Measurements from ENCODE around the gene RRN3.
"Not testable (repeated sequence)": the region's sequence is repeated elsewhere in the genome, so short reads cannot be mapped to it uniquely, and the experiment has no call there.

RRN3 gene

DNA sequence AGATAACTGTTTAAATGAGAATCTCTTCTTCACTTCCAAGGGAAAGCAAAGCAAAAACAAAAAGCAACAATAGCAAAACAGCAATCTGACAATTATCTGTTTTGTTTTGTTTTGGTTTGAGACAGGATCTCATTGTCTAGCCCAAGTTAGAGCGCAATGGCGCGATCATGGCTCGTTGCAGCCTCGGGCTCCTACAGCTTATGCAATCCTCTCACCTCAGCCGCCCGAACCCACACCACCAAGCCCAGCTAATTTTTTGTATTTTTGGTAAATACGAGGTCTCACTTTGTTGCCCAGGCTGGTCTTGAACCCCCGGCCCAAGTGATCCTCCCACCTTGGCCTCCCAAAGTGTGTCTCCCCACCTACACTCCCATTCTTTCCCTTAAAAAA lies 2.5 kb upstream of the RRN3 start:
- DNase-seq: not testable (repeated sequence)

DNA sequence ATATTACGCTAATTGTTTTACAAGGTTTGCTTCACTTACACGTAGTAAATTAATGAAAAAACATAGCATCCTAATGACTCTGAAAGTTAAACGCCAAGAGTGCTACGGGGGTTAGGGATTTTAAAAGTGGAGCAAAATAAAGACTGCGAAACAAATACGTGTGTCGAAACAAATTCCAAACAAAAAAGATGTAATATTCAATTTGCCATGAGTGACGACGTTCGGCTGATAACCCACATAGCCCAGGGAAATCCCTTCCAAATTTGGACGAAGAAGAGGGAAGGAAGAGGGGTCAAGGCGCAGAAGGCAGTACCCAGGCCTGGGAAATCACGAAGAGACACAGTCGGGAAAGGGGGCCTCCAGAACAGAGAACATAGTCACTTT lies 509 bp downstream of the RRN3 start:
- not testable (repeated sequence) for DNase-seq

DNA sequence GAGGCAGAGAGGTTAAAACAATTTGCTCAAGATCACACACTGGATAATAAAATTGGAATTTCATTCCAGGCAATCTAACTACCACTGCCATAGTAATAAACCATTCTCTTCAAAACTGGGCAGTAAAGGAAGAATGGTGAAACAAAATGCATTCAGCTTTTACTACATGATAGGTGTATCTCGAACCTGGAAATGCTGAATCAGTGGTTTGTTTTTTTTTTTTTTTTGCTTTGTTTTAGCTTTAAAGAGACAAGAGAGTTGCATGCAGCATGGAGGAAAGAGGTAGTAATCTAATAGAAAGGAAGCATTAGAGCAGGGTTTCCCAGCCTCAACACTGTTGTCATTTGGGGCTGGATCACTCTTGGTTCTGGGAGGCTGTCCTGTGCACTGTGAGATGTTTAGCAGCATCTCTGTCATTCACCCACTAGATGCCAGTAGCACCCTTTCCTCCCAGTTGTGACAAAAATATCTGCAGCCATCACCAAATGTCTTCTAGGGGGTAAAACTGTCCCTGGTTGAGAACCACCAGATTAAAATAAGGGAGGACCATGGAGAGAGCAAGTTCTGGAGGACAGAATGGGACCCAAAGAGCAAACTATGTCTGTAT lies 3.3 kb downstream of the RRN3 start:
- DNase-seq: not testable (repeated sequence)

DNA sequence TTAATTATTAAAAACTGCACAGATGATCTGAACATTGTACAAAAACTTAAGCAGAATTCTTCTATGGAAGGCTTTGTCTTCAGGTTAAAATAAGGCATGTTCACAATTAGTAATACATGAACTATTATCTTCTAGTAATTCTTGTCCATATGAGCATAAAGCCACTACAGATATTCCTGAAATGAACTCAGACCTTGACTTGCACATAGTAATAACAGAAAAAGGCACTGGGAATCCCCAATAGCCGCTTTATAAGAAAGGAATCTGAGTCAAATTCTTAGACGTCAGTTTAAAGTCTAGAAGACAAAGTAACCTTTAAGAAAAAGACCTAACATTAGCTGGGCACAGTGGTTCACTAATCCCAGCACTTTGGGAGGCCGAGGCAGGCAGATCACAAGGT lies 11.3 kb downstream of the RRN3 start:
- not testable (repeated sequence) for DNase-seq

DNA sequence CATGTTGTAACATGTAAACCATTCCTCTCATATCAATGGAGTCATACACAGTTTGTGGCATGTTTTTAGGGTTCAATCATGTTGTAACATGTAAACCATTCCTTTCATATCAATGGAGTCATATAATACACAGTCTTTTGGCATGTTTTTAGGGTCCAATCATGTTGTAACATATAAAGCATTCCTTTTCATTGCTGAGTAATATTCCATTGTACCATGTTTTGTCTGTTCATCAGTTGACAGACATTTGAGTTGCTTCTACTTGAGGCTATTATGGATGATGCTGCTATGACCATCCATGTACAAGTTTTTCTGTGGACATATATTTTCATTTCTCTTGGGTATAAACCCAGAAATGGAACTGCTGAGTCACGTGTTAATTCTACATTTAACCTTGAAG lies 13.2 kb downstream of the RRN3 start:
- DNase-seq: not testable (repeated sequence)

DNA sequence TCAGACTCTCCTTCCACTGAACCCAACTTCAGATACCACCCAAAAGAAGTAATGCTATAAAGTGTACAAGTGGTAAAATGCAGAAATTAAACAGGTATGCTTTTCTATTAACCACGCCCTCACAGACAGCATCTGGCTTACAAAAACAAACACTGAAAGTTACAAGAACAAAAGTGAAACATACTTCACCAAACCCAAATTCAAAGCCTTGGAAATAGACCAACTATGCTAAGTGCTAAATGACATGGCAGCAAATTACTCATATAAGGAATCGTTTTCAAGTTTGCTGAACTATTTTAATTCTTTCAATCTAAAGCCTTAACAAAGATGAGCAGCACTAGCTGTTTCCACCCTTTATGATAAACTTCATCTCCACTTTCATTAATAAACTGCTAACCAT lies 17.9 kb downstream of the RRN3 start:
- not testable (repeated sequence) for DNase-seq

DNA sequence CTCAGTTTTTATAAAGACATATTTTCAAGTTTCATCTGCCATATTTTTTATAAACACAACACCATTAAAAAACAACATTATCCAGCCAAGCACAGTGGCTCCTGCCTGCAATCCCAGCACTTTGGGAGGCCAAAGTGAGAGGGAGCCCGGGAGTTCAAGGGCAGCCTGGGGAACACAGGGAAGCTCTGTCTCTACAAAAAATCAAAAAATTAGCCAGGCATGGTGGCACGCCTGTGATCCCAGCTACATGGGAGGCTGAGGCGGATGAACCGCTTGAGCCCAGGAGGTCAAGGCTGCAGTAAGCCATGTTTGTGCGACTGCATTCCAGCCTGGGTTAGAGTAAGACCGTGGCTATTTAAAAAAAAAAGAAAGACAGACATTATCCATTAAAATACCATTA lies 21.0 kb downstream of the RRN3 start:
- DNase-seq: no peak

DNA sequence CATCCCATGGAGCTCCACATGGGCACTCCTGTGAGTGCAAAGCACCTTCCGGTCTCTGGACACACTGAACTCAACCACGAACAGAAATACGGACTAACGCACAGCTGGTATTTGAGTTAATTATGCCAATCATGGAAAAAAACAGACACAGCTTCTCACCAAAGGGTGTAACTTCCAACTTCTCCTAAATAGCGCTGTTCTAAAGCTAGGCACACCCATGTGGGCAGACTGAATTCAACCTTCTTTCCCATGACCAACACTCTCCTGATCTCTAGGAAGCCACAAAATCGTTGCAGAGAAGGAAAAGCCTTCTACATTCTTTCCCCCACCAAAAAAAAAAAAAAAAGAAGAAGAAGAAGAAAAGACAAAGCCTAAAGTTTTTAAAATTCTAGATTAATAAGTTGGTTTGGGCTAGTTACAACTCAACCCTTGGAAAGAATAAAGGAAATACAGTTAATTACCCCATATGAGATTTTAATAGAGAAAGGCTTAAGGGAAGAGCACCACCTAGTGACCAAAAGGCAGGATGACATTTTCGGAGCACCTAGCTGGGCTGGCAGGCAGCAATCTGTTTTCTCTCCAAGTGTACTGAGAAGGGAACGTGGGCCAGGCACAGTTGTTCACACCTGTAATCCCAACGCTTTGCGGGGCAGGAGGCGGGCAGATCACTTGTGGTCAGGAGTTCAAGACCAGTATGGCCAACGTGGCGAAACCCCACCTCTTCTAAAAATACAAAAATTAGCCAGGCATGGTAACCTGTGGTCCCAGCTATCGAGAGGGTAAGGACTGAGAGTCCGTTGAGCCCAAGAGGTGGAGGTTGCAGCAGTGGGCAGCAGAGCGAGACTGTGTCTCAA lies 21.9 kb downstream of the RRN3 start:
- not testable (repeated sequence) for DNase-seq

DNA sequence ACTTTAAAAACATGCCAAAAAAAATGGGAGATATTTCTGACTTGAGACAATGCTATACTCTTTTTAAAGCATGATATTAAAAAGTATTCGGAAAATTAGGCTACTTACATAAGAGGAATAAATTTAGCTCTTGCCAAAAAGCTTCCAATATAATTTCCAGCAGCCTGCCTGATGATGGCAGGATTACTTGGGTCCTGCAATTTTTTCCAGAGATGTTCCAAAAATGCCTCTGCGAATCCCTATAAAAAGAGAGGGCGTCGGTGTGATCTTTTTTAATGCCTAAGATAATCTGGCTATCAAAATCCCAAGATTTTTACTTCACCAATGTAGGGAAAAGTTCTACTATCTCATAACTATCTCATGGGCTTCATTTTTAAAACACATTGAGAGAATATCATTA lies 23.1 kb downstream of the RRN3 start:
- not testable (repeated sequence) for DNase-seq

DNA sequence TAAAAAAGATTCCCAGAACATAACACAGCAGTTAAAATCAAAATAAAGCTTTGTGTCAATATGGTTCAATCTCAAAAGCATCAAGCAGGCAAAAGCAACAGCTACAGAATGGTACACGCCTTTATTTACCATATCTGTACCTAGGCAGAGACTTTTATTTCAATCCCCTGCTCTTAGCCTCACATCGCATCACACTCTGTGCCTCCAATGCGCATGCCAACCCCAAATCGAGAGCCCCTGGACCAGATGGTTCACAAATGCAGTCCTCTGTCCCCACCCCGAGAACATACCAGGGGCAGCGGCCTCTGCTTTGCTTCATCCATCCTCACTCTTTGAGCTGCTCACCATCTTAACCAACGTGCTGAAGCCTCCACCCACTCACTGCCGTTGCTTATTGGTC lies 27.4 kb downstream of the RRN3 start:
- not testable (repeated sequence) for DNase-seq

DNA sequence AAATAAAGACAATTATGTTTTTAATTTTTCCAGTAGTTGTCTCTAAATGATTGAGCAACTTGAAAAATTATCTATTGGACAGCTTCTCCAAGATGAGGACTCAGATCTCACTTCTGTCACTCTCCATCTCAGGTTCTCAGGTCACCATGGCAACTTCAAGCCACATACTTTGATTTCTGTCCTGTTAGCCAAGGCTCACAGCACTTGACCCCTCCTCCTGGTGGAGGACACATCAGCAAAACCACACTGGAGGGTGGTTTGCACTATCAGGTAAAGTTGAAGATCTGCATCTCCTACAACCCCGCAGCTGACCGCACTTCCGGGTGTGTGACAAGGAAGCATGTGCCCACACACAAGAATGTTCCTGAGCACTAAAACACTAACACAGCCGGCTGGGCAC lies 28.1 kb downstream of the RRN3 start:
- DNase-seq: not testable (repeated sequence)

DNA sequence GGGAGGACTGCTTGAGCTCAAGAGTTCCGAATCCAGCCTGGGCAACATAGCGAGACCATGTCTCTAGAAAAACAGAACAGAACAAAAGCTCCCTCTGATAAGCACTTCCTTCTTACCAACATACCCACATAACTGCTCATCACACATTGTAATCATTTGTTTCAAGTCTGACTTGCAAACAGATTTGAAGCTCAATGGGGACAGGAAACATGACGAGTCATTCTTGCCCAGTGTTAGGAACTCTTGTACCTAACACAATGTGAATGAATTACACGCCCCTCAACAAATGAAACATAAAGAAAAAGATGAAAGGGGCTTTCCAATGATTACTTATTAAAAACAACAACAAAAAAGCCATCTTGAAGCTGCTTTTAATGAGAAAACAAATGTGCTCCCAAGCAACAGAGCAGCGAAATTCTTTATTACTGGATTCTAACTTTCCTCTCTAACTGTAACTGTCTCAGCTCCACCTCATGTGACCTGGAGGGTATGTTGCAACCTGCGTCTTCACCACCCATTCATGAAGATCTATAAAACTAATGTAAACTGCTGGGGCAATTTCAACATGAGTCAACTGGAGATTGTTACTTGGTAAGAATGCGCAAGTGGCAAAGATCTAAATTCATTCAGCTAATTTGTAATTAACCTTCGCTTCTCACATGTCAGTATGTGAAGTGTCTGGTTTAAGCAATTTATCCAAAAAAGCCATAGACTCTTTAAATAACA lies 31.8 kb downstream of the RRN3 start:
- not testable (repeated sequence) for DNase-seq

DNA sequence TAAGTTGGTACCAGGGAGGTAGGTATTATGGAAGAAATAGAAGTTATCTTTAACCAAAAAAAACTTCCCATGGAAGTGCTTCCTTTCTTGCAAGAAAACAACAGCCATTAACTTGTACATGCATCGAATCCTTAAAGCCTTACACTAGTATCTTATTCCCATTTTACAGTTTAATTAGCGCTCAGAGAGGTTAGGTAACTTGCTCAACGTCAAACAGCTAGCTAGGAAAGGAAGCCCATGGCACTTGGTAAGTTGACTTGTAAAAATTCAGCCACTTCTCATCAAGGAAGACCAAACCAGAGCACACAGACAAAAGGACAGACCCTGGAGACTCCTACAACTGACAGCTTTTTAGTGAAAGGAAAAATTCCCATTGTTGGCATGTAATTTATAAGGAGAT lies 34.7 kb downstream of the RRN3 start:
- DNase-seq: no peak

DNA sequence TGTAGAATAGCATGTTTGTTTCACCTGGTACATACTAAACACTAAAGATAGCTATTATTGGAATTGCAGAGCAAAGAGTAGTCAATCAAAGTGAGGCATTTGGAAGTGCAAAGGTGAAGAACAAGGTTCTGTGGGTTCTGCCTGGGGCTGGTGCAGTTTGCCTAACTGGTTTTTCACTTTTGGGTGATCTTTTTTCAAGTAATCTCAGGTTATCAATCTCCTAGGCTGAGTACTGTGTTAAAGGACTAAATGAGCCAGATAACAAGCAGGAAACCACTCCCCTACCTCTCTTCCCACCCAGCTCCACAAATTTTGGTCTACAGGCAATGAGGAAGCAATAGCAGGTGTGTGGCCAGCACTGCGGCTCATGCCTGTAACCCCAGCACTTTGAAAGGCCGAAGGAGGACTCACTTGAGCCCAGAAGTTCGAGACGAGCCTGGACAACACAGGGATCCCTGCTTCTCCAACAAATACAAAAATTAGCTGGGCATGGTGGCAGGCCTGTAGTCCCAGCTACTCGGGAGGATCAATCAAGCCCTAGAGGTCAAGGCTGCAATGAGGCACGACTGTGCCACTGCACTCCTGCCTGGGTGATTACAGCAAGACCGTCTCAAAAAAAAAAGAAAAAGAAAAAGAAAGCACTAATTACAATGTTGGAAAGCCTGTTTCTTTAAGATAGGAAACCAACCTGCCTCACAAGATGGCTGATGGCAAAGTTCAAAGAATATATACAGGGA lies 36.2 kb downstream of the RRN3 start:
- DNase-seq: no peak

DNA sequence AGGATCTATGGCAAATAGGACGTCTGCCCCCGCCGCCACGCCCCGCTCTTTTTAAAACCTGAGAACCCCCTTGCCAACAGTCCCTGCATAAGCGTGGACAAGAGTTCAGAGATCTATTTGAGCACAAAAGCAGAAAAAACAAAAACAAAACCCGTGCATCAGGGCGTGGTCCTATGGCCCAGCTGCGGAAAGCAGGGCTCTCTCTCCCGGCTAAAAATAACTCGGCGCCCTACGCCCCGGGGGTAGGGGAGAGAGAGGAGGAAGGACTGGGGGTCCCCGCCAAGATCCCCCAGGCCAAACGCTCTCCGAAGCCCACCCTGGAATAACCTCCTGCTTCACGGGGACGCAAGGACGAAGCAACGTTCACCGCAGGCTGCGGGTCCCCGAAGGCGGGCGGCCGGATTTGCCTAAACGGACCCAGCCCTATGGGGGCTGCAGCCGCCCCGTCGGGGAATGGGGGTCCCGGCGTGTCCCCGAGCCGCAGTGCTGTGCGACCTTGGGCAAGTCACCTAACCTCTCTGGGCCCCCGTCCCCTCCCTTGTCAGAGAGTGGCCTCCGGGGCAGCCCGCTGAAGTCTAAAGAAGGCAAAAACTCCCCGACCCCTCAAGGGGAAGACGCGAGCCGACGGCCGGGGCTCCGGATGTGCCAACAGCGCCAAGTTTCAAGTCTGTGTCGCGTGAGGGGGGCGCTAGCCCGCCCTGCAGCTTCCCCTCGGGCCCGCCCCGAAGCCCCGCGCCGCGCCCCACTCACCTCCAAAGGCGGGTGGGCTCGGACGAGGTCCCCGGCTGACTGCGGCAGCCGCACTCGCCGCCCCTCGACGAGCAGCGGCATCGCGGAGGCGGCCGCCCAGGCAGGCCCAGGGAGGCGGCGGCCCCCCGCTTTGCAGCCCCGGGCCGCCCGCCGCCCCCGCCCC lies 38.7 kb downstream of the RRN3 start:
- no peak for DNase-seq

DNA sequence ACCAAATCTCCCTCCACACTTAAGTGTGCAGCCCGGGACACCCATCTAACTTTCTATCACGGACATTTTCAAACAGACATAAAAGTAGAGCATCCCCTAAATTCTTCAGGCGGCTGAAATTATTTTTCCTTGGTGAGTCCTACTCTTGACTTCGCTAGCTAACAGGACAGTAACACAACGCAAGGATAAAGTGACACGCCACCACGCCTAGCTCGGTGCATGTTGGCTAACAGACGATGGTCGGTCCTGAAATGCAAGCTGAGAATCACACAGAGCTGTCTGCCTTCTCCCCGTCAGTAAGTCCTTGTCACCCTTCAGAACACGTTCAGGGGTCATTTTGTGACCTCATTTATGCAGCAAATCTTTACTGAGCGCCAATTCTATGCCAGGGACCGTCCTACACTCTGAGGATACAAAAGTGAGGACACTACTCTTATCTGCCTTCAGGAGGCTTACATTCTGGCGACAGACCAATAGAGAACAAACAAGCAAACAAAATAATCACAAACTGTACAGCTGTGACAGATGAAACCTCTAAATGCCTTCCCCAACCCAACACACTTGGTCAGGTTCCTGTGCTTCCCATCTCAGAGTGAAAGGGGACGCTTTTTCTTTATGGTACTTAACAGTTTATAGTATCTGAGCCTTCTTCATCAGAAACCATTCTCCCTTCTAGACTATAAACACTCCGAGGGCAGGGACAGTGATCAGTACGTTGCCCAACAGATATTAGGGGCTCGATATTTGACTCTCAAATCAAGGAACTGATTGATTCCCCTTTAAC lies 39.5 kb downstream of the RRN3 start:
- DNase-seq: no peak

DNA sequence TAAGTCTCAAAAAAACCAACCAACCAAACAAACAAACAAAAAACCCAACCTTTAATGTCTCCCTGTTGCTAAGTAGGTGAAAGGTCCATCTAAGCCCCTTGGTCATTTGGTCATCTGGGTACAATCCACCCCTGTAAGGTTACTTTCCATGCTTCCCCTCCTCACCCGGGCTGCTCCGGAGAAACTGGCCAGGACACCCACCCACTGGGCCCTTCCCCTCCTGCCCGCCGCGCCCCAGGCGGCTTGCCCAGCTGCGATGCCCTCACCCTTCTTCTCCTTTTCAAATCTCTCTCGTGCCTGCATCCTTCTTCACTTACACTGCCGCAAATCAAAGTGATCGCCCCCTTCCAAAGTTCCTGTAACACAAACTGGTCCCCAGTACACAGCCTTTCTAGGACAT lies 40.2 kb downstream of the RRN3 start:
- DNase-seq: no peak

DNA sequence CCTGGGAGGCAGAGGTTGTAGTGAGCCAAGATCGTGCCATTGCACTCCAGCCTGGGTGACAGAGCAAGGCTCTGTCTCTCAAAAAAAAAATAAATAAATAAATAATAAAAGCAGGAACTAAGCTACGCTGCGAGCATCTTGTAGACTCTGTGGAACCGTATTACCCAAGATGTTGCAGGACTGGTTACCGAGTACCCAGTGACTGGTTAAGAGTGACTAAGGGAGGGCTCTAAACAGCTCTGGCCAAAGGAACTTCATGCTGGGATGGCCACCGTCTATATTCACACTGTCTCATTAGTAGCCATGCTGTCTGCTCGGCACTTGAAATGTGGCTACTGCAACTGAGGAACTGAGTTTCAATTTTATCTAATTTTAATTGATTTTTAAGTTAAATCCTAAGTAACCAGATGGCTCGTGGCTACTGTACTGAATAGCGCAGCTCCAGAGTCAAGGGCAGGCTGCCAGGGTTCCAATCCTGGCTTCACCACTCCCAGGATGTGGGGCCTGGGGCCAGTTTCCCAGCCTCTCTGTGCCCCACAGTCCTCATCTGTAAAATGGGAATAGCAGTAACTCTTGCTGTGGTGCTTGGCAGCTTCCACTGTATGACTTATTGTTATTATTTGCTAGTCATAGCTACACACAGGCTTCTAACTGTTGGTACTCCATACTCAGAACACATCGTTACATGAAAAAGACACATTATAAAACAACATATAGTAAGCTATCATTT lies 41.2 kb downstream of the RRN3 start:
- DNase-seq: no peak

DNA sequence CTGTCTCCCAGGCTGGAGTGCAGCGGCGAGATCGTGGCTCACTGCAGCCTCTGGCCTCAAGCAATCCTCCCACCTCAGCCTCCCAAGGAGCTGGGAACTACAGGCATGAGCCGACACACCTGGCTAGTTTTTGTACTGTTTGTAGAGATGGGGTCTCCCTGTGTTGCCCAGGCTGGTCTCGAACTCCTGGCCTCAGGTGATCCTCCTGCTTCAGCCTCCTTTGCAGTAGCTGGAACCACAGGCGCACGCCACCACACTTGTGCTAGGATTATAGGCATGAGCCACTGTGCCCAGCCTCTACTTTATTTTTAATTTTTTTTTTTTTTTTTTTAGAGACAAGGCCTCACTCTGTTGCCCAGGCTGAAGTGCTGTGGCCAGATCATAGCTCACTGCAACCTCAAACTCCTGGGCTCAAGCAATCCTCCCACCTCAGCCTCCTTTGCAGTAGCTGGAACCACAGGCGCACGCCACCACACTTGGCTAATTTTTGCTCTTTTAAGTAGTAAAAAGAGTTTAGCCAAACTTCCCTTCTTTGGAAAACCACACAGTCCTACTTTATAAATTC lies 42.6 kb downstream of the RRN3 start:
- DNase-seq: no peak

DNA sequence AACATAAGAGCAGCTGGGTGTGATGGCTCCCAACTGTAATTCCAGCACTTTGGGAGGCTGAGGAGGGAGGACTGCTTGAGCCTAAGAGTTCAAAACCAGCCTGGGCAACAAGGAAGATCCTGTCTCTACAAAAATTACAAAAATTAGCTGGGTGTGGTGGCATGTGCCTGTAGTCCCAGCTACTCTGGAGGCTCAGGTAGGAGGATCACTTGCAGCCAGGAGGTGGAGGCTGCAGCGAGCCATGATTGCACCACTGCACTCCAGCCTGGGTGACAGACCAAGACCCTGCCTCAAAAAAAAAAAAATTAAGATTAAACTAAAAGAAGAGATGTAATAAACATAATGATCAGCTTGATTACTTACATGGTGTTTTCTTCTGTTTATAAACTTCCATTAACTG lies 43.6 kb downstream of the RRN3 start:
- not testable (repeated sequence) for DNase-seq
